ENCODE results near the gene PEAR1. TPM values are rescaled to one million over a fixed set of nuclear protein-coding genes. Genes with fewer than 3 reads are reported as not detected.

The PEAR1 gene
- total RNA-seq, 1 donor from 2014 or later = 39.8 TPM

- TF ChIP-seq CTCF (IDR thresholded peaks at IDR 0.05) = no peak
- DNase-seq (ENCODE audit: low spot score in 2 of 2) = no peak
- H3K4me1 ChIP-seq = no peaks in the 10 kb centered on the region
- no peak overlapping the region for H3K4me3 ChIP-seq
- no peaks in the 10 kb centered on the region for H3K27me3 ChIP-seq
- H3K9me3 ChIP-seq = no peaks in the 10 kb centered on the region
- H3K27ac ChIP-seq = no peak overlapping the region
- no peaks in the 10 kb centered on the region for H3K36me3 ChIP-seq
- intact Hi-C loops (cut with DNase I) = no loop called here
Measured at GRCh38 chr1:156880473-156880872, 13.0 kb upstream of the PEAR1 start.

GRCh38 chr1:156881101-156881500, 12.4 kb upstream of the PEAR1 start:
- Histone ChIP-seq H3K36me3 (no peaks in the 10 kb centered on the region), H3K27me3 (no peaks in the 10 kb centered on the region), H3K9me3 (no peaks in the 10 kb centered on the region), H3K27ac (no peak overlapping the region), H3K4me3 (no peak overlapping the region), H3K4me1 (no peaks in the 10 kb centered on the region)
- no peak for TF ChIP-seq CTCF (IDR thresholded peaks at IDR 0.05)
- no peak for DNase-seq (ENCODE audit: low spot score in 2 of 2)
- intact Hi-C loops (cut with DNase I) = no loop called here

GRCh38 chr1:156881663-156882062, 11.9 kb upstream of the PEAR1 start:
- no peak for TF ChIP-seq CTCF (IDR thresholded peaks at IDR 0.05)
- no peak for DNase-seq (ENCODE audit: low spot score in 2 of 2)
- Histone ChIP-seq H3K9me3 (no peaks in the 10 kb centered on the region), H3K4me1 (no peaks in the 10 kb centered on the region), H3K36me3 (no peaks in the 10 kb centered on the region), H3K27ac (no peak overlapping the region), H3K4me3 (no peak overlapping the region), H3K27me3 (no peaks in the 10 kb centered on the region)
- intact Hi-C loops (cut with DNase I) = no loop called here

- no peak overlapping the region for H3K4me3 ChIP-seq
- H3K9me3 ChIP-seq = no peaks in the 10 kb centered on the region
- H3K36me3 ChIP-seq = no peaks in the 10 kb centered on the region
- no peaks in the 10 kb centered on the region for H3K27me3 ChIP-seq
- H3K27ac ChIP-seq = no peak overlapping the region
- intact Hi-C loops (cut with DNase I) = no loop called here
- no peak for DNase-seq (ENCODE audit: low spot score in 2 of 2)
- H3K4me1 ChIP-seq = no peaks in the 10 kb centered on the region
- no peak for TF ChIP-seq CTCF (IDR thresholded peaks at IDR 0.05)
Measured at GRCh38 chr1:156882543-156882942, 11.0 kb upstream of the PEAR1 start.

- Histone ChIP-seq H3K4me3 (no peak overlapping the region), H3K4me1 (no peaks in the 10 kb centered on the region), H3K27me3 (no peaks in the 10 kb centered on the region), H3K27ac (no peak overlapping the region), H3K9me3 (no peaks in the 10 kb centered on the region), H3K36me3 (no peaks in the 10 kb centered on the region)
- DNase-seq (ENCODE audit: low spot score in 2 of 2) = no peak
- intact Hi-C loops (cut with DNase I) = no loop called here
- no peak for TF ChIP-seq CTCF (IDR thresholded peaks at IDR 0.05)
Measured at GRCh38 chr1:156883919-156884318, 9.6 kb upstream of the PEAR1 start.

- no peak overlapping the region for H3K27ac ChIP-seq
- intact Hi-C loops (cut with DNase I) = no loop called here
- TF ChIP-seq CTCF (IDR thresholded peaks at IDR 0.05) = no peak
- no peaks in the 10 kb centered on the region for H3K36me3 ChIP-seq
- H3K4me1 ChIP-seq = no peaks in the 10 kb centered on the region
- H3K4me3 ChIP-seq = no peak overlapping the region
- DNase-seq (ENCODE audit: low spot score in 2 of 2) = no peak
- H3K9me3 ChIP-seq = no peaks in the 10 kb centered on the region
- no peaks in the 10 kb centered on the region for H3K27me3 ChIP-seq
Measured at GRCh38 chr1:156884560-156885184, 8.8 kb upstream of the PEAR1 start.

All from ascending aorta (tissue), 2 donors.